Activated CD8-positive, alpha-beta memory T cell treated with anti-CD3 and anti-CD28 coated beads, Interleukin-2, amount 10 ng/mL, durations not matched to agents 7 days and 5 days (primary cell): Measurements from ENCODE around the gene STOX2. TPM values are rescaled to one million over a fixed set of nuclear protein-coding genes. Genes with fewer than 3 reads are reported as not detected.

Experiments
- ATAC-seq: fragments of 150-1000 bp; cut with Tn5 transposase; one replicate; pipeline ENCODE4 v1.10.0; 2021; ENCODE audit warnings: moderate library complexity
- CTCF ChIA-PET: fragments of 350-600 bp; sonication (Branson Sonifier 250); formaldehyde crosslinking; loops from one replicate; lab custom pipeline; 2021; ENCODE audit warnings: antibody characterized with exemption; lab: Charles Lee
- DNase-seq: peaks from one replicate; pipeline ENCODE4 v3.0.0-alpha.2; 2020
- H3K27ac Mint-ChIP-seq: one replicate; pipeline ENCODE4 v1.8.0; 2021; ENCODE audit warnings: mild to moderate bottlenecking, mixed read lengths
- H3K27me3 Mint-ChIP-seq: one replicate; pipeline ENCODE4 v1.8.0; 2021; ENCODE audit warnings: mixed read lengths
- H3K36me3 Mint-ChIP-seq: one replicate; pipeline ENCODE4 v1.8.0; 2021; ENCODE audit warnings: mild to moderate bottlenecking, mixed read lengths
- H3K4me1 Mint-ChIP-seq: one replicate; pipeline ENCODE4 v1.8.0; 2021; ENCODE audit warnings: mixed read lengths
- H3K4me3 Mint-ChIP-seq: one replicate; pipeline ENCODE4 v1.8.0; 2021; ENCODE audit warnings: mild to moderate bottlenecking, moderate library complexity, mixed read lengths
- H3K9me3 Mint-ChIP-seq: one replicate; pipeline ENCODE4 v1.8.0; 2022; ENCODE audit warnings: low read depth, mixed read lengths
- total RNA-seq, 2 experiments: library from RNA; stranded (reverse); gene quantifications; one replicate each; pipeline ENCODE4 v1.2.3, GENCODE V29; 2021

Gene STOX2
- total RNA-seq, 2 experiments from 2014 or later = not detected

- Mint-ChIP-seq H3K4me3 (no peak overlapping the region), H3K36me3 (no peaks in the 10 kb centered on the region), H3K27me3 (peaks cover 3% of the 10 kb centered on the region), H3K4me1 (no peaks in the 10 kb centered on the region), H3K27ac (no peak overlapping the region), H3K9me3 (no peaks in the 10 kb centered on the region)
- no peak for ATAC-seq
- DNase-seq = no peak
- CTCF ChIA-PET = no interaction called here
Observed at GRCh38 chr4:183875251-183875825, 29.8 kb upstream of the STOX2 start.

GRCh38 chr4:183876268-183876934, 28.7 kb upstream of the STOX2 start:
- no peaks in the 10 kb centered on the region for H3K36me3 Mint-ChIP-seq
- peaks cover 5% of the 10 kb centered on the region for H3K27me3 Mint-ChIP-seq
- DNase-seq (no peak), ATAC-seq (no peak)
- CTCF ChIA-PET = no interaction called here
- no peaks in the 10 kb centered on the region for H3K9me3 Mint-ChIP-seq
- H3K4me3 Mint-ChIP-seq = no peak overlapping the region
- H3K4me1 Mint-ChIP-seq = no peaks in the 10 kb centered on the region
- no peak overlapping the region for H3K27ac Mint-ChIP-seq

DNA sequence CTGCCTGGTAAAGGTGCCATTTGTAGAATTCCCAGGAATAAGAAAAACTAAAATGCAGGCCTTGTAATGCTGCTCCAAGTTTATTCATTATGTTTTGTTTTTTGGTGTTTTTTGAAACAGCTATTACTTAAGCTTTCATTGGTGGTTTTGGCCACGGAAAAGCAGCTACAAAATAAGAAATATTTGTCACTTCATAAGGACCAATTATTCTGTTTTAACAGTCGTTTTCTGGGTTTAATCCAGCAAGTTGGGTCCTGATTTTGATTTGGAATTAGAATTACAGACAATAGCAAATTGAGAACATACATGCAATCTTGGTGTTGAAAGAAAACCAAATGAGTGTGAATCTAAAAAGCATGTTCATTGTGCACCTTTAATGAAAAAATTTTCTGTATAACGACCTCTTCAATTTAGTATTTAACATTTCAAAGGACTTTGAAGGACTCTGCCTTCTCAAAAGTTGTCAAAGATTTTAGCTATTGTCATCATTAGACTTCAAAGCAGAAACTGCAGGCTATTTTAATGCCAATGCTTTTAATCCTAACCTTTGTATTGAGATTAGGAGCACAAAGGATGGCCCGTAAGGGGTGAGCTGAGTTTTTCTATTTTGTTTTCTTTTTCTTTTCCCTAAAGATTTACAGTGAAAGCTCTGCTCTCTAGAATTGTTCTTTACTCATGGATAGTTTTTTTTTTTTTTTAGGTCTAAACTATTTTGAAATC, 26.7 kb upstream of the STOX2 start:
- Mint-ChIP-seq H3K9me3 (no peaks in the 10 kb centered on the region), H3K27ac (no peak overlapping the region), H3K4me1 (no peaks in the 10 kb centered on the region), H3K36me3 (no peaks in the 10 kb centered on the region), H3K27me3 (peaks cover 9% of the 10 kb centered on the region), H3K4me3 (no peak overlapping the region)
- CTCF ChIA-PET = interaction anchor here (1.3 kb wide), 1 partner anchor 15 kb away, joined by 3 read pairs; no protein-coding TSS in a partner anchor
- ATAC-seq (no peak), DNase-seq (no peak)

DNA sequence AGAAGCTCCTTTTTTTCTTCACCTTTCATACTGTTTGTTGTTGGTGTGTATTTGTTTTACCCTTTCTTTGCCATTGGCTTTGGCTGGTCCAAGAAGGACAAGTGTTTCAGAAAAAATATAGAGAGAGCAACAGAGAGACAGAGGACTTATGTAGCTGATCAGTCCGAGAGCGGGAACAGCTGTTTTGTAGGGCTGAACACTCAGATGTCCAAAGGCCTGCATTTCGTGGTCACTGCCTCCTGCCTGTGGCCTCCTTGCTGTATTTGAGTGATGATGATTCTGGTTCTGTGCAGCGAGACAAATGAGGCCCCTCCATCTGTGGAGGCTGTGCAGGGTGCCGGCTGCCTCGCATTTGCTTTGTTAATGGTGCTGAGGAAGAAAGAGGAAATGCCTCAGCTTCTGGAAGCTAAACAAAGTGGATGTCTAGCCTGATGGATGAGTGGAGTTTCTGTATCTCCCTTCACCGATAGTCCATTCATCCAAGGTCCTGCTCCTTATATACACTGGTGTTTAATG, 19.8 kb upstream of the STOX2 start:
- Mint-ChIP-seq H3K27ac (no peak overlapping the region), H3K4me1 (no peaks in the 10 kb centered on the region), H3K9me3 (no peaks in the 10 kb centered on the region), H3K27me3 (peaks cover 10% of the 10 kb centered on the region), H3K36me3 (no peaks in the 10 kb centered on the region), H3K4me3 (no peak overlapping the region)
- DNase-seq (no peak), ATAC-seq (no peak)
- CTCF ChIA-PET = interaction anchor here (0.5 kb wide), 1 partner anchor 191 kb away, joined by 3 read pairs; no protein-coding TSS in a partner anchor

GRCh38 chr4:183887351-183887750, 17.8 kb upstream of the STOX2 start:
- DNase-seq (no peak), ATAC-seq (no peak)
- Mint-ChIP-seq H3K4me3 (no peak overlapping the region), H3K27me3 (peaks cover 7% of the 10 kb centered on the region), H3K27ac (no peak overlapping the region), H3K9me3 (no peaks in the 10 kb centered on the region), H3K4me1 (no peaks in the 10 kb centered on the region), H3K36me3 (no peaks in the 10 kb centered on the region)
- CTCF ChIA-PET = no interaction called here

- CTCF ChIA-PET = no interaction called here
- DNase-seq (no peak), ATAC-seq (no peak)
- Mint-ChIP-seq H3K36me3 (no peaks in the 10 kb centered on the region), H3K4me3 (no peak overlapping the region), H3K4me1 (no peaks in the 10 kb centered on the region), H3K27ac (no peak overlapping the region), H3K27me3 (peaks cover 7% of the 10 kb centered on the region), H3K9me3 (no peaks in the 10 kb centered on the region)
Observed at GRCh38 chr4:183888564-183888963, 16.5 kb upstream of the STOX2 start.

DNA sequence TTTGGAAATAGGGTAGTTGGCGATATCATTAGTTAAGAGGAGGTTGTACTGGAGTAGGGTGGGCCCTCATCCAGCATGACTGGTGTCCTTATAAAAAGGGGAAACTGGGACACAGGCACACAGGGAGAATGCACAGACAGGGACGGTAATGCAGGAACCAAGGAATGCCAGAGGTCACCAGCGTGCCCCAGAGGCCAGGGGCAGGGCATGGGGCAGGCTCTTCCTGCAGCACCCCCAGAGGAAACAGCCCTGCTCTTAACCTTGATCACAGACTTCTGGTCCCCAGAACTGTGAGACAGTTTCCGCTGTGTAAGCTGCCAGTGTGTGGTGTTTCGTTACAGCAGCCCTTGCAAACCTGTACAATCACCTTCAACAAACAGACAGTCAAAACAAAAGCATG, 15.9 kb upstream of the STOX2 start:
- H3K27ac Mint-ChIP-seq = no peak overlapping the region
- H3K4me3 Mint-ChIP-seq = no peak overlapping the region
- no peaks in the 10 kb centered on the region for H3K9me3 Mint-ChIP-seq
- no peaks in the 10 kb centered on the region for H3K4me1 Mint-ChIP-seq
- DNase-seq (no peak), ATAC-seq (no peak)
- no peaks in the 10 kb centered on the region for H3K36me3 Mint-ChIP-seq
- CTCF ChIA-PET = no interaction called here
- peaks cover 7% of the 10 kb centered on the region for H3K27me3 Mint-ChIP-seq

GRCh38 chr4:183897193-183897592, 7.9 kb upstream of the STOX2 start:
- H3K4me1 Mint-ChIP-seq = no peaks in the 10 kb centered on the region
- CTCF ChIA-PET = interaction anchor here (0.6 kb wide), 1 partner anchor 260 kb away, joined by 3 read pairs; no protein-coding TSS in a partner anchor
- H3K9me3 Mint-ChIP-seq = no peaks in the 10 kb centered on the region
- peaks cover 27% of the 10 kb centered on the region for H3K27me3 Mint-ChIP-seq
- H3K36me3 Mint-ChIP-seq = no peaks in the 10 kb centered on the region
- no peak overlapping the region for H3K27ac Mint-ChIP-seq
- no peak for ATAC-seq
- no peak overlapping the region for H3K4me3 Mint-ChIP-seq
- no peak for DNase-seq

GRCh38 chr4:183898456-183898855, 6.7 kb upstream of the STOX2 start:
- no peaks in the 10 kb centered on the region for H3K36me3 Mint-ChIP-seq
- peaks cover 37% of the 10 kb centered on the region for H3K27me3 Mint-ChIP-seq
- no peak overlapping the region for H3K4me3 Mint-ChIP-seq
- ATAC-seq (no peak), DNase-seq (no peak)
- H3K4me1 Mint-ChIP-seq = no peaks in the 10 kb centered on the region
- no peak overlapping the region for H3K27ac Mint-ChIP-seq
- no peaks in the 10 kb centered on the region for H3K9me3 Mint-ChIP-seq
- CTCF ChIA-PET = no interaction called here

DNA sequence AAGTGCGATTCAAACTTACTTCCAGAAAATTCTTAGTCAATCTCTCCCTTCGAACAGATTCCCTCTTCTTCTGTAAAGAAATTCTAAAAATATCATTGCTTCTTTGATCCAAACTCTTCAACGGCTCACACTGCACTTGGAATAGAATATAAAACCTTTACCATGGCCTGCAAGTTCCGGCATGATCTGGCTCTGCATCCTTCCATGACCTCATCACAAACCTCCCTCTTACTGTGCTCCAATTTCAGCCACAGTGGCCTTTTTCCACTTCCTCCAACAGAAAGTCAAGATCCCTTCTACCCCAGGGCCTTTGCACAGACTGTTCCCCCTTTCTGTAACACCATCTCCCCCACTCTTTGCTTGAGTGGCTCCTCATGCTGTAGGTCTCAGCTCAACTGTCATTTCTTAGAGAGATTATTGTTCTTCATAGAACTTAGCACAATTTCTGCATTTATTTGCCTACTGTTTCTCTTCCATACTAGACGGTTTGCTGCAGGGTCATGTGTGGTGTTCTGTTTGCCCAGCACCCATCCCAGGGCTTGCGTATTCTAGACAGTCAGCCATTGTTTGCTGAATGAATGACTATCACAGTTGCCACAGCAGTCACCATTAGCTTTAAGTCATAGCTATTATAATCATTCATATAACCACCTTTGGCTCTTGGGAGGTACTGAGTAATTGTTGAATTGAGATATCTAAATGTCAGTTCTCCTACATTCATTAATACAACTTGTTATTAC, 1.9 kb upstream of the STOX2 start:
- Mint-ChIP-seq H3K4me1 (peaks cover 2% of the 10 kb centered on the region), H3K27me3 (peaks cover 72% of the 10 kb centered on the region), H3K36me3 (peaks cover 2% of the 10 kb centered on the region), H3K27ac (no peak overlapping the region), H3K9me3 (no peaks in the 10 kb centered on the region), H3K4me3 (no peak overlapping the region)
- DNase-seq = no peak
- ATAC-seq = no peak
- CTCF ChIA-PET = no interaction called here

DNA sequence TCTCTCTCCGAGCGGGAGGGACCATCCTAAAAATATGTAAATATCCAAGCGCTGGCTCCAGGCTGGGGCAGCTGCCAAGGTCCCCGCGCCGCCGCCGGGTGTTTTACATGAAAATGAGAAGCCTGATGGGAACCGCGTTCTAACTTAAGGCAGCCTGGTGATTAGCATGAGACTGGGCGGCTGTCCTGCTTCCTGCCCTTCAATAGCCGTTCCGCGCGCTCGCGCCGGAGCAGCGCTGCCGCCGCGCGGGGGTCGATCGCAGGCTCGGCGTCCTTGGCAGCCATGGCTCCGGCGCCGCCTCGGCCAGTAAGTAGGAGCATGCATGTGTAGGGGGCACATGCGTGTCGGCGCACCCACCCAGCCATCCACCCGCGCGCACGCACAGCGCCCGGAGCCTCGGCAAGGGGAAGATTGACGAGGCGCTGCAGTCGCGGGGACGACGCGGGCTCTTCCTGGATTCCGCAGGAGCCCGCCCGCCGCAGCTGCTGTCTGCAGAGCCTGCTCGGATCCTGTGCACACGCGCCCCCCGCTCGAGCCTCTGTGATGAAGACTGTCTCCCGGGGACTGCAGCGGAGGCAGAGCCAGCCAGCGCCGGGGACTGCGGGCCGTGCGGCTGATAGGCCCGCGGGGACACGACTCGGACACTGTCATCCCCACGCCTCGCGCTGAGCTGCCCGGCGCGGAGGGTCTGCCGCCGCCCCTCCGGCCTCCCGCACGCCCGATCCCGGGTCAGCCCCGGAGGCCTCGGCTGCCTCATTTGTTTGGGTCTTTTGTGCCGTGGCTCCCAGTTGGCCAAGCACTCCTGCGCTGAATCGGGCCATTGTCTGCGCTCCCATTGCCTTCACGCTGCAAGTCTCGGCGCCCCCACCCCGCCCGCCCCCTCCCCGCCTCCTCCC, 734 bp downstream of the STOX2 start:
- peaks cover 2% of the 10 kb centered on the region for H3K4me1 Mint-ChIP-seq
- DNase-seq (no peak), ATAC-seq (no peak)
- H3K9me3 Mint-ChIP-seq = no peaks in the 10 kb centered on the region
- H3K36me3 Mint-ChIP-seq = peaks cover 2% of the 10 kb centered on the region
- peaks cover 80% of the 10 kb centered on the region for H3K27me3 Mint-ChIP-seq
- H3K27ac Mint-ChIP-seq = no peak overlapping the region
- CTCF ChIA-PET = no interaction called here
- H3K4me3 Mint-ChIP-seq = no peak overlapping the region

DNA sequence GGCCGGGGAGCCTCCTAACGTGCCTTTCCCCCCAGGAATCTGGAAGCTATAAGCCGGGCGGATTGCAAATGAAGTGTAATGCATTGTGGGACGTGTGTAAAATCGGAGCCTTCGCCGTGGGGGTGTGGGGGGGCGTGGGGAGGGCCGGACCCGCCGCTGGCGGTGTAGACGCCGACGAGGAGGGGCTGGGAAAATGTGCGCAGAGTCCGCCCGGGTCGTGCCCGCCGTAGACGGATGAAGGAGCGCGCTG, 1.3 kb downstream of the STOX2 start:
- DNase-seq (no peak), ATAC-seq (no peak)
- Mint-ChIP-seq H3K36me3 (peaks cover 2% of the 10 kb centered on the region), H3K9me3 (no peaks in the 10 kb centered on the region), H3K4me3 (no peak overlapping the region), H3K4me1 (peaks cover 2% of the 10 kb centered on the region), H3K27ac (no peak overlapping the region), H3K27me3 (peaks cover 77% of the 10 kb centered on the region)
- CTCF ChIA-PET = no interaction called here
